ENCODE data around the gene TRMT2A.

The TRMT2A gene

GRCh38 chr22:20147237-20147988 is 30.4 kb upstream of the TRMT2A start:
- FAIRE-seq, result no peak

- no peak for FAIRE-seq
These were observed 29.8 kb upstream of the TRMT2A start for GRCh38 chr22:20146777-20147176.

GRCh38 chr22:20145832-20146223 is 28.8 kb upstream of the TRMT2A start:
- no peak for FAIRE-seq

GRCh38 chr22:20145206-20145831 is 28.3 kb upstream of the TRMT2A start:
- no peak for FAIRE-seq

GRCh38 chr22:20143883-20144665 is 27.0 kb upstream of the TRMT2A start:
- no peak for FAIRE-seq

GRCh38 chr22:20142711-20143621 is 25.9 kb upstream of the TRMT2A start:
- FAIRE-seq, result no peak

GRCh38 chr22:20141186-20142077 is 24.4 kb upstream of the TRMT2A start:
- no peak for FAIRE-seq

GRCh38 chr22:20140521-20140964 is 23.5 kb upstream of the TRMT2A start:
- FAIRE-seq, result no peak

GRCh38 chr22:20140107-20140445 is 23.1 kb upstream of the TRMT2A start:
- FAIRE-seq, result no peak

- no peak for FAIRE-seq
These were observed 22.5 kb upstream of the TRMT2A start for GRCh38 chr22:20139391-20140106.

GRCh38 chr22:20138868-20139267 is 21.8 kb upstream of the TRMT2A start:
- FAIRE-seq, result no peak

GRCh38 chr22:20138417-20138738 is 21.4 kb upstream of the TRMT2A start:
- FAIRE-seq, result no peak

GRCh38 chr22:20137671-20138416 is 20.8 kb upstream of the TRMT2A start:
- FAIRE-seq, result no peak

GRCh38 chr22:20137113-20137512 is 20.1 kb upstream of the TRMT2A start:
- FAIRE-seq, result no peak

GRCh38 chr22:20136603-20136873 is 19.5 kb upstream of the TRMT2A start:
- no peak for FAIRE-seq

- no peak for FAIRE-seq
These were observed 19.0 kb upstream of the TRMT2A start for GRCh38 chr22:20135806-20136602.

- no peak for FAIRE-seq
These were observed 18.2 kb upstream of the TRMT2A start for GRCh38 chr22:20135265-20135664.

- no peak for FAIRE-seq
These were observed 17.0 kb upstream of the TRMT2A start for GRCh38 chr22:20133930-20134549.

GRCh38 chr22:20132686-20133246 is 15.7 kb upstream of the TRMT2A start:
- FAIRE-seq, result no peak

Measured in TTC549 (cell line).